SHP77 treated with DMSO at 0.1 percent for 48 hours (cell line): ENCODE data around the gene ZDHHC19.
"Not testable (repeated sequence)": the region's sequence is repeated elsewhere in the genome, so short reads cannot be mapped to it uniquely, and the experiment has no call there.

ENCODE experiments used
- DNase-seq: peaks from one replicate; lab custom pipeline; 2025; lab: John Stamatoyannopoulos, UW

Gene ZDHHC19

DNA sequence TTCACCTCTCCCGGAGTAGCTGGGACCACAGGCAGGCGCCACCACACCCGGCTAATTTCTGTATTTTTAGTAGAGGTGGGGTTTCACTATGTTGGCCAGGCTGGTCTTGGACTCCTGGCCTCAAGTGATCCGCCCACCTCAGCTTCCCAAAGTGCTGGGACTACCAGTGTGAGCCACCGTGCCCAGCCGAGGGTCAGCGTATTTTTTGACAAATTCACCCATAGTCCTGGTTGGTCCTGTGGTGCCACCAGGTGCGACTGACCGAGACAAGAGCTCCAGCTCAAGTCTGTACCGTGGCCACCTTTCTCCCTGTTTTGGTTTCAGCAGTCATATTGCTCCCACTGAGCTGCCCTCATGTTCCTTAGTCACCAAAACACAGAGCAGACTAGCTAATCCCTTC, 13.9 kb upstream of the ZDHHC19 start:
- DNase-seq: no peak

DNA sequence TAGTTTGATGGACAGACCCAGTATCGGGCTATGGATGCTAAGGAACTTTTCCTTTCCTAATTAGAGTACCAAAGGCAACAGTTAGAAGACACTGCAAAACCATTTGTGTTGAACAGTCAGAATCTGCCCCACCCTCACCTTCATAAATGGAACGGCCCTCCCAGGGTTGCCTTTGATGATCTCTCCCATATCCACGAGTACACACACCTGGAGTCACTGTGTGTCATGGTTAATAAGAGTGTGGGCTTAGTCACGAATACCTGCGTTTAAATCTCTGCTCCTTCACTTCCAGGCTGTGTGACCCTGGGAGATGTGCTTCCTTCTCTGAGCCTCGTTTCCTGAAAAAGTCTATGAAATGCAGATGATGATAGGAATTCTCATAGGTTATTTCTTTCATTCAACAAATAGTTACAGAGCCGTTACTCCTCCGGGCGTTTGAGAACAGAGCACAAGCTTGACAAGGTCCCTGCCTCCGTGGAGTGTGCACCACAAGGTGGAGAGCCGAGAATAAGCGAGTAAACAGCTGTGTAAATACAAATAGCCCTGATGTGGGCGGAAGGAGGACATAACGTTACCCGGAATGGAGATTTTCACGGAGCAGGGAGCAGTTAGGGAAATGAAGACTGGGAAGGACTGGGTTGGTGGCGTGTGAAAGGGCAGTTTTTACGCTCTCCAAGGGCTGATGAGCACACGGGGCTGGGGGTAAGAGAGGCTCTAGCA, 11.8 kb upstream of the ZDHHC19 start:
- DNase-seq: no peak

DNA sequence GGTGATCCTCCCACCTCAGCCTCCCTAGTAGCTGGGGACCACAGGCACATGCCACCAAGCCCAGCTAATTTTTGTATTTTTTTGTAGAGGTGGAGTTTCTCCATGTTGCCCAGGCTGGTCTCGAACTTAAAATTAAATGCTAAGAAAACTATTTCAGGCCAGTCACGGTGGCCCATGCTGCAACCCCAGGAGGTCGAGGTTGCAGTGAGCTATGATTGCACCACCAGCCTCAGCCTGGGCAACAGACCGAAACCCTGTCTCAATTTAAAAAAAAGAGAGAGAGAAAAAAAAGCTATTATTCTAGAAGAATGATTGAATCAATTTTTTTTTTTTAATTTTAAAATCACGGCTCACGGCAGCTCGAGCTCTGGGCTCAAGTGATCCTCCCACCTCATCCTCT, 9.8 kb upstream of the ZDHHC19 start:
- DNase-seq: no peak

DNA sequence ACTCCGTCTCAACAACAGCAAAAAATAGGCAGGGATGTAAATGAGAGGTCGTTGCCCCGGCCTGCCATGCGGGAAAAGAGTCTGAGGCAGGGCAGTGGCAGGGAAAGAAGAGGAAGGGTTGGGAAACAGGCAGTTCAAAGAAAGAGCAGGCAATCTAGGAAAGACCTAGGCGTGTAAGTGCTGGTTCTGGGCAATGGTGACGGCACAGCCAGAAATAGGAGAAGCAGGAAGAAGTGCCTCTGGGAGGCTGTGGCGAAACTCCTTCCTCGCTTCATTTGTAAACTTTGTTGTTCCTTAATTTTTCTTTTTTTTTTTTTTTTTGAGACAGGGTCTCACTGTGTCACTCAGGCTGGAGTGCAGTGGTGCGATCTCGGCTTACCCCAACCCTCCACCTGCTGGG, 9.4 kb upstream of the ZDHHC19 start:
- no peak for DNase-seq

DNA sequence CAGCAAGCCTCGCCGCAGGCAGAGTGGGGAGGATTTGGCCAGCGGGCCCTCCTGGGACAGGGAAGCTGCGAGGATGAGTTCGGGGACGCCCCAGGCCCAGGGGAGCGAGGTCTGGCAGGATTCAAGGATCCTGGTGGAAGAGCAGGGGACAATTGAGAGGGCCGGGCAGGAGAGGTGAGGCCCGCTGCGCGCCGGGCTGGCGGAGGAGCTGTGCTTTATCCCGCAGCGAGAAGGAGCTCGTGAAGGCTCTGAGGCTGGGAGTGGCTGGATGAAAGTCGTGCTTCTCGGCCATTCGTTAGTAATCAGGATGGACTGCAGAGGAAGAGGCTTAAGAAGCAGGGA, 8.7 kb upstream of the ZDHHC19 start:
- DNase-seq: no peak

DNA sequence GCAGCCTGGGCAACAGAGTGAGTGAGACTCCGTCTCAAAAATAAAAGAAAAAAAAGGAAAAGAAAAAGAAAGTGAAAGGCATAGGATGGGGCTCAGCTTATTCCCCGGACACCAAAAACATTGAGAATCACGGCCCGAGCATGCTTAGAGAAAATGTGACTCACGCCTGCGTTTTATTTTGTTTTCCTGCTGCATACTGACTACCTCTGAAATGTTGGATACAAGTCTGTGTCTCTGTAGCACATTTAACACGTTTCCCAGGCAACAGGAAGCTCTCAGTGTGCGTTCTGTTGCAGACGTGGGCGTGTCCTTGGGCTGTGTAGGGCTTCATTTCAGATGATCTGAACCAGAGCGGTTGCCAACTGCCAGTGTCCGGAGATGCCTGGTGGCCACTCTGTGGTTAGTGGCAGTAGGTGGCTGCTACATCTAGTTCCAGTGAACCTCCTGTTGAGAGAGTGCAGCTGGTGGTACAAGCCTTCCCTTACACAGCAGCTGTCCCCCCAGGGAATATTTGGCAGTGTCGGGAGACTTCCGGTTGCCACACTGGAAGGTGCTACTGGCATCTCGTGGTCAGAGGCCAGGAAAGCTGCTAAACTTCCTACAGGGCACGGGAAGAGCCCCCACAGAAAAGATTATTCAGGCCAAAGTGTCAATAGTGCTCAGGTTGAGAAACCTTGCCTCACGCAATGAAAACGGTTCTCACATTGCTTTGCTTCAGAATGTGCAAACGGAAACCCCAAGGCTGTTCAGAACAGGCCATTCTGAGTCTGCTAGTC, 8.2 kb upstream of the ZDHHC19 start:
- no peak for DNase-seq

DNA sequence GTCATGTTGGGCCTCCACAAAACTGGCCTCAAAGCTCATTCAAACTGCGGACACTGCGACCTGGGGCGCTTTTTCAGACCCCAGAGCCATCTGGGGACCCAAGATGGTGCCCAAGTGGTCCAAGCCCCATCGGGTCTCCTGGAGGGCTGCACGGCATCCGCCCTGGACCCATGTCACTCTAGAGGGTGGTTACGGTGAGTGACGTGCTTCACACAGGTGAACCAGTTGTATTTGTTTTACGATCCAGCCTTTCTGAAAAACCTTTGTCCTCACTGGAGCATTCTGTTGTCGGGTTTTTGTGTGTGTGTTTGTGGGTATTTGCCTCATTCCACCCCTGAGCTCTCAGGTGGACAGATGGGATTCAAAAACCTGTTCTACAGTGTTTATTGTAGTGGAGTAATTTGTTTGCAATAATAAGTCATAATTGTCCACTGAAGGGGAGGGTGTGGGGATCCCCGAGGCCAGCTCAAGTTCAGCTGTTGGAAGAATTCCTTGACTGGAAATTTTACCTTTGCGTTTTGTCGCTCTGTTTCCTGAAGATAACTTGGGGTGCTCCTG, 7.0 kb upstream of the ZDHHC19 start:
- no peak for DNase-seq

DNA sequence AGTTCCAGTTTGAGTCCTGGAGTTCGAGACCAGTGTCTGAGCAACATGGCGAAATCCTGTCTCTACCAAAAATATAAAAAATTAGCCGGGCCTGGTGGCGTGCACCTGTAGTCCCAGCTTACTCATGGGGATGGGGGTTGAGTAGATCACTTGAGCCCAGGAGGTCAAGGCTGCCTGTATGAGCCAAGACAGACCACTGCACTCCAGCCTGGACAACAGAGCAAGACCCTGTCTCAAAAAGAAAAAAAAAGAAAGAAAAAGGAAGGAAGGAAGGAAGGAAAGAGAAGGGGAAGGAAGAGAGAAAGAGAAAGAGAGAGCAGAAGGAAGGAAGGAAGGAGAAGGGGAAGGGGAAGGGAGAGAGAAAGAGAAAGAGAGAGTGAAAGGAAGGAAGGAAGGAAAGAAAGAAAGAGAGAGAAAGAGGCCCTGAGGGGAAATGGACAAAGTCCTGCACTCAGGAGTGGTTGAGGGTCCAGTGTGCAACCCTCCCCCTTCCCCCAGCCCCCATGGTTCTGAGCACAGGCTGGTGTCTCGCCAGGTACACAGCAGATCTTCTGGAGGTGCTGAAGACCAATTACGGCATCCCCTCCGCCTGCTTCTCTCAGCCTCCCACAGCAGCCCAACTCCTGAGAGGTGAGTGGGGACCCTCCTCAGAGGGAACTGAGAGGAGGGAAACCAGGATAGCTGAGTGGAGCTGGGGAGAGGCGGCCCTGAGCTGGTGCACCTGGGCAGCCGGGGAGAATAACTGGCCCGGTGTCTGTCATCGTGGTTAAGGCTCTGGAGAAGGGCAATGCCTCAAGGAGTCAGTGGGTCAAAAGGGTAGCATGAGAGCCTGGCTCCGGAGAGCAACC, 6.3 kb upstream of the ZDHHC19 start:
- DNase-seq: no peak

DNA sequence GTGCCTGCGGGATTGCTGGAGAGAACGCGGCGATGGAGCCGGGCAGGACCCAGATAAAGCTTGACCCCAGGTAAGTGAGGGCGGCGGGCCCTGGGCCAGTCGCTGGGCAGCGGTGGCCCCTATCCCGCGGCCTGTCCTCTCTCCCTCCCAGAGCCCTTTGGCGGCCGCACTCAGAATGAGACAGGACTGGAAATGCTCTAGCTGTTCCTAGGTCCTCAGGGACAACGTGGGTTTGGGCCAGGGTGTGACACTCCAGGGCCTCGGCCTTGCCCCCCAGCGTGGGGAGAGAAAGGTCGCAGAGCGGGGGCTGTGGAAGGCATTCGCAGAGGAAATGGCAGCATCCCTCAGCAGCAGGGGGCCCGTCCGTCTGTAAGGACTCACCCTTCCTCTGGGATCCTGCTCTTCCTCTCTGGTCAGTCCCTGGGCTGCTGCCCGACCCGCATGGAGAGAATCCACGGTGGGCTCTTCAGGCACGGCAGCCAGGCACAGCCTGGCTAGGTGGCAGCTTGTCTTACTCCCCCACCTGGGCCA, 5.5 kb upstream of the ZDHHC19 start:
- no peak for DNase-seq

DNA sequence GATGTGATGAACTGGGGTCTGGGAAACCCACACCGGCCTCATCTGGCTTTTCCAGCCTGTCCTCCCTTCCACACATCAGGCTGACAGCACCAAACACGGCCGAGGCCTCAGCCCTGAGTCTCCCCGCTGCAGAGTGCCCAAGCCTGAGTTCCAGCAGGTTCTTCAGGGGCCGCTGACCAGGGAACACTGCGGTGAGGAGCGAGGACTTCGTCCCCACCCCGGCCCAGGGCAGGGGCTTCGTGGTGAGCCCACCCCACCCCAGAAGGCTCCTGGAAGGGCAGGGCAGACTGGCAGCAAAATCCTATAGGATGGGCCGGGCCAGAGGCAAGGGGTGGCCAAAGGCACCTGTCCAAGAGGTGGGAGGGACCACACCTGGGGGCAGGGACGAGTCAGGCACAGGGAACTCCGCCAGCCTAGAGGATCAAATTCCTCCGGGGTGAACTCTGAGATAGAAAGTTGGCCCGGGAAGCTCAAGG, 4.9 kb upstream of the ZDHHC19 start, which contains the start of gene SLC51A:
TSS of gene SLC51A (plus strand) at position 446 of the 476 bp plus-strand sequence. CDS start 179 bp downstream, outside the sequence.
- no peak for DNase-seq

DNA sequence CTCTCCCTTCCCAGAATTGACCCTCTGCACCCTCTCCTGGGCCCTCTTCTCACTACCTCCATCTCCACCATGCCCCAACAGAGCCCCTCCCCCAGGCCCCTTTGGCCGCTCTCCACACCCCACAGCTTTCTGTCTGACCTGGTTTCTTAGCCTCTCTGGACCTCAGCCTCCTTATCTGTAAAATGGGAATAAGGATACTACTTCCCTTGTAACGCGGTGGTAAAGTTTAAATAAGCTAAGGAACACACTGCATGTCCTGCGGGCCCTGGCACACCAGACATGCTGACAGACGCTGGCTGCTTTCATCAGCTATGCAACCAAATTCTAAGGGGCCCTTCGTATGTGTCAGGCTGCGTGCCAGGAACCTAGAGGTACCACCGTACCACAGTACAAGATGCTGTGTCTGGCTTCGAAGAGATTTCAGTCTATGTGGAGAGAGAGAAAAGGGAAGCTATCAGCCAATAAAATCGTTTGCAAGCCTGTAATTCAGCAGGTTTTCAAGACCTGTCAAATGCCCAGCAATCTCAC, 4.4 kb upstream of the ZDHHC19 start:
- DNase-seq: no peak

DNA sequence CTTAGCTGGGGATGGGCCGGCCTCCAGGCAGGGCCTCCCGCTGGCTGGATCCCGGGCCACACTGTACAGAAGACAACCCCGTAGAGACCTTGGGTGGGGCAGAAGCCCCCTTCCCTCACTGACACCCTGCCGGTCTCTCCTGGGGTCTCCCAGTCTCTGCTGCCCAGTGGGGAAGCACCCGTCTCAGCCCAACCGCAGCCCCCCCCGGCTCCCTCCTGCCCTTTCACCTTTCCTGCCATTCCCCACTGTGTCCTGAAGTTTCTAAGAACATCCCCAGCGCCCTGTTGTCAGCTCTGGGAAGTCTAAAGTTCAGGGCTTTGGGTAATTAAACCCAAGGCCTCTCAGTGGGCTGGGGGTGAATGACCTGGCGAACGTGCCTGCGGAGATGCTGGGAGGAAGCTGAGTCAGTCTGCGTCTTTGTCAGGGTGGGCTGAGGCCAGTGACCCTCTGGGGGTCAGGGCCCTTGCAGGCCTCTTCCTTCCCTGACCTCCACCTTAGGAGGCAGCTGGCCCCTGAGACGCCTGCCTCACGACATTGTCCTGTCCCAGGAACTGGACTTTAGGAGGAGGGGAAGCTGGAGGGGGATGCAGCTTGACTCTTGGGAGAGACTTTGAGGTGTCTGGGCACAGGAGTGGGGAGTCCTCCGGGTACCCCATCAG, 3.7 kb upstream of the ZDHHC19 start:
- no peak for DNase-seq

DNA sequence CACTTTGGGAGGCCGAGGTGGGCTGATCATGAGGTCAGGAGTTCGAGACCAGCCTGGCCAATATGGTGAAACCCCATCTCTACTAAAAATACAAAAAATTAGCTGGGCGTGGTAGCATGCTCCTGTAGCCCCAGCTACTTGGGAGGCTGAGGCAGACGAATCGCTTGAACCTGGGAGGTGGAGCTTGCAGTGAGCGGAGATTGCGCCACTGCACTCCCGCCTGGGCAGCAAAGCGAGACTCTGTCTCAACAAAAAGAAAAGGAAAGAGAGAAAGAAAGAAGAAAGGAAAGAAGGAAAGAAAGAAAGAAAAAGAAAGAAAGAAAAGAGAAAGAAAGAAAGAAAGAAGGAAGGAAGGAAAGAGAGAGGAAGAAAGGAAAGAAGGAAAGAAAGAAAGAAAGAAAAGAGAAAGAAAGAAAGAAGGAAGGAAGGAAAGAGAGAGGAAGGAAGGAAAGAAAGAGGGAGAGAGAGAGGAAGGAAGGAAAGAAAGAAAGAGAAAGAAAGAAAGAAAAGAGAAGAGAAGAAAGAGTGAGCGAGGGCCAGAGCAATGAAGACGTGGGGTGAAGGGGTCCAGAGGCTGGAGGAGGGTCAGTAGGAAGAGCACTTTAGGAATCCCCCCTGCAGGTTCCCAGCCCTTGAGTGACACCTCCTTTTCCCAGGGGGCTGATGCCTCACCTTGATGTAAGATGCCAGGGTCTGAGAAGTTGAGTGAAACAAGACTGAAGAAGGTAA, 1.1 kb downstream of the ZDHHC19 start:
- DNase-seq: not testable (repeated sequence)

DNA sequence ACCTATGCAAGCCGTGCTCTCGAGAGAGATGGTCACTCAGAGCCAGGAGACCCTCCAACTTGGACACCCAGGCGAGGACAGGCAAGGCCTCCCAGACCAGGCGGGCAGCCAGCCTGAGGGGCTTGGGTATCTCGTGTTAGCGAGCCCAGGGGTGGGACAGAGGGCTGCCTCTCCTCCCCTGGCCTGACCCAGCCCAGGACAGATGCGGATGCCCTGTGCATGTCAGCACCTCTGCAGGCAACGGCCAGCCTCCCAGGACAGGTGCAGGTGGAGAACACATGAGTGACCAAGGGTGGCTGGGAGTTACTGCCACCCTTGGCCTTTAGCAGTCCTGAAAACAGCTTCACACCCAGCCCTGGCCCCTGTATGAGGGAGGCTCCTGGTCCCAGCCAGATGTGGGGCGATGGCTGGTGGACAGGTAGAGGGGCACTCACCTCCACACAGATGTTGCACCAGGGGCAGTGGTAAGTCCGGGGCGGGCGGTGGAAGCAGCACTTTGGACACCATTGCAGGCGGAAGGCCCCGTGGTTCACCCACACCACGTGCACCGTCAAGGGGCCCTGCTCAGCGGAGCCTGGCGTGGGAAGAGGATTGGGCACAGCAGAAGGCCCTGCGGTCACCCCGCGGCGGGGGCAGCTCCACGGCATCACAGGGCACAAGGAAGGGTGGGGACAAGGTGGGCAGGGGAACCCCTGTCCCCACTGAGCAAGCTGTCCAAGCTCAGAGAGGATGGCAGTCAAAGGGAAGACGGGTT, 2.1 kb downstream of the ZDHHC19 start:
- DNase-seq: no peak

DNA sequence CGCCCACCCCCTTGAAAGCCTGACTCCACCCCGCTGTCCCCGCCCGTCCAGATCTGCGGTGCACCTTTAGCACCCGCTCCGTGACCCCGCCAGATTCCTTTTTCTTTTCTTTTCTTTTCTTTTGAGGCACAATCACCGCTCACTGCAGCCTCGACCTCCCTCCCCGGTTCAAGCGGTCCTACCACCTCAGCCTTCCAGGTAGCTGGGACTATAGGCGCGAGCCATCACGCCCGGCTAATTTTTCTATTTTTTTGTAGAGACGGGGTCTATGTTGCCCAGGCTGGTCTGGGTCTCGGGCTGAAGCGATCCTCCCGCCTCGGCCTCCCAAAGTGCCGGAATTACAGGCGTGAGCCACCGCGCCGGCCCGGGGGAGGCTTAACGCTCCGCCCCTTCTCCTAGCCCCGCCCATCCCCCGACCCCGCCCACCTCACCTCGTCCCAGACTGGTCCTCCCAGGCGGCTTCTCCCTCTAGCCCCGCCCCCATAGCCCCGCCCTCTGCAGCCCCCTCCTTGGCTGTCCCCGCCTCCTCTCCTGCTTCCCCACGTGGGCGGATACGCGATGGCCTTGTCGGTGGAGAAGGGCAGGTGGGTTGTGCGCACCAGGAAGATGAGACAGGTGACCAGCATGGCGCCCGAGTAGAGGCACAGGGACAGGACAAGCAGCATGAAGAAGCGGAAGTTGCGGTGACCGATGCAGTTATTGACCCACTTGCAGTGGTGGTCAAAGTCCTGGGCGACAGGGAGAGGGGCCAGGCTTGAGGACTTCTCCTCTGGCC, 3.2 kb downstream of the ZDHHC19 start:
- DNase-seq: no peak

DNA sequence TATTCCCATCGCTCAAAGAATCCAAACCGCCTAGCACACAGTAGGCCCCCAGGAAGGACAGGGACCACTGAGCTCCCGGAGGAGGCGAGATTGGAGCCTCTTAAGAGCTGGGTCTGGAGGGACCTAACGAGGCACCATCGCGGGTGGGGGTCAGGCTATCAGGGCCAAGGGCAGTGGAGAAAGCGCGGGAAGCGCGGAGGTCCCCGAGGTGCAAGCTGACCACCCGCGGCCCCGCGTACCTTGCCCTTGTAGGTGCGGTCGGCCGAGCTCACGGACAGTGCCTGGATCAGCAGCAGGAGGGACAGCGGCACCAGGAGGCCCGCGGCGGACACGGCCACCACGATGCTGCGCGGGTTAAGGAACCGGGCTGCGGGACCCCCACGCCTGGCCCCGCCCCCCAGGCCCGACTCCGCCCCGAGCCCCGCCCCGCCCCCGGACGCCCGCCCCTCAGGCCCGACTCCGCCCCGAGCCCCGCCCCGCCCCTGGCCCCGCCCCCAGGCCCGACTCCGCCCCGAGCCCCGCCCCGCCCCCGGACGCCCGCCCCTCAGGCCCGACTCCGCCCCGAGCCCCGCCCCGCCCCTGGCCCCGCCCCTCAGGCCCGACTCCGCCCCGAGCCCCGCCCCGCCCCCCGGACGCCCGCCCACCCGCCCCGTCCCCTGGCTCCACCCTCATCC, 3.9 kb downstream of the ZDHHC19 start:
- no peak for DNase-seq

DNA sequence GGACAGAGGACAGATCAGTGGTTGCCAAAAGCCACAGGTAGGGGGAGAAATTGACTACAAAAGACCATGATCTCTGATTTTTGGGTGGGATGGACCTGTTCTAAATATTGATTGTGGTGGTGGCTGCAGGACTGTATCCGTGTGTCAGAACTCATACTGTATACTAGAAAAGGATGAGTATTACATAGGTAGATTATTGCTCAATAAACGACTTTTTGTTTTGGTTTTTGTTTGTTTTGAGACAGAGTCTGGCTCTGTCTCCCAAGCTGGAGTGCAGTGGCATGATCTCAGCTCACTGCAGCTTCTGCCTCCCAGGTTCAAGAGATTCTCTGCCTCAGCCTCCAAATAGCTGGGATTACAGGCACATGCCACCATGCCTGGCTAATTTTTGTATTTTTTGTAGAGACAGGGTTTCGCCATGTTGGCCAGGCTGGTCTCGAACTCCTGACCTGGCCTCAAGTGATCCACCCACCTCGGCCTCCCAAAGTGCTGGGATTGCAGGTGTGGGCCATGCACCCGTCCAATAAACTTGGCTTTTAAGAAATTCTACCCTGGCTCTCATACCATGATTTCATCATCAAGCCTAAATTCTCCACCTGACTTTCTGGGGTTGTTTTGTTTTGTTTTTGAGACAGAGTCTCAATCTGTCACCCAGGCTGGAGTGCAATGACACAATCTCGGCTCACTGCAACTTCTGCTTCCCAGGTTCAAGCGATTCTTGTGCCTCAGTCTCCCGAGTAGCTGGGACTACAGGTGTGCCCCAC, 5.6 kb downstream of the ZDHHC19 start:
- not testable (repeated sequence) for DNase-seq

DNA sequence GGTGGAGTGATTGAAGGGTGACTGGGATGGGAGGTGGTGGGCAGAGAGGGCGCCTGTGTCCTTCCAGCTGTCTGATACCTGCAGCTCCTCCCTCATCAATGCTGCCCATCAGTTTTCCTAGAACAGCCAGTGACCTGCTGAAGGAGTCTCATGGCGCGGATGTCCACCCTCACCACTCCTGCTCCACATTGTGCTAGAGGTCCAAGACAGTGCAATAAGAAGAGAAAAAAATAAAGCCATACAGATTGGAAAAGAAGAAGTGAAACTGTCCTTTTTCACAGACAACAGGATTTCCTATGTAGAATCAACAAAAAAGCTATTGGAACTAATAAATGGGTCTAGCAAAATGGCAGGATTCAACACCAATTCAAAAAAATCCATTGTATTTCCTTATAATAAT, 7.4 kb downstream of the ZDHHC19 start:
- no peak for DNase-seq
